GM12864 (cell line): Measurements from ENCODE around the gene DSCAML1.

ENCODE experiments used
- DNase-seq: peaks from one replicate; pipeline ENCODE4 v3.0.0-alpha.2; 2011; ENCODE audit warnings: low read depth
- H3K4me3 ChIP-seq: 2 replicates; pipeline ENCODE4 v1.5.1; 2011; ENCODE audit warnings: mild to moderate bottlenecking, low read depth, low read length, control low read depth
- CTCF ChIP-seq: IDR thresholded peaks from 2 replicates; pipeline ENCODE4 v1.5.1; 2011; ENCODE audit warnings: low read depth, mild to moderate bottlenecking, moderate library complexity, low read length, control low read depth, inconsistent platforms; ENCODE audit errors: missing control alignments

The DSCAML1 gene

GRCh38 chr11:117747892-117748291 is 49.1 kb downstream of the DSCAML1 start:
- H3K4me3 ChIP-seq, result no peak overlapping the region
- TF ChIP-seq CTCF, result no peak
- no peak for DNase-seq

DNA sequence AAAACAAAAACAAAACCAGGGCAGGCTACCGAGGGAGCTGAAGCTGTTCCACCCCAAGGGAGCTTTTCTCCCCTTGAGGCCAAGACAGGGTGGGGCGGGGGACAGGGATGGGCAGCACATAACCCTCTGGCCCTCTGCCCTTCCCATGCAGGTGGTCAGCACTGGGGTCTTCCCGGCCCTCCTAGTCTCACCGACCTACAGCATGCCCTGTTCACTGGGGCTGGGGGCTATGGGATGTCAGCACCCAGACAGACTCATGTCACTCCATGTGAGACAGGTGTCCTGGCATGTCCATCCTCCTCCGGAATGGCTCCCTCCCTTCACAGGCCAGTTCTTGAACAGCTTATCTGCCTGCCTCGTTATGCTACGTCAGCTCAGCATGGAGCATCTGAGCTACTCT is 51.7 kb downstream of the DSCAML1 start:
- TF ChIP-seq CTCF, result no peak
- DNase-seq, result no peak
- no peak overlapping the region for H3K4me3 ChIP-seq

GRCh38 chr11:117744471-117745150 is 52.4 kb downstream of the DSCAML1 start:
- H3K4me3 ChIP-seq, result no peak overlapping the region
- DNase-seq, result no peak
- TF ChIP-seq CTCF, result no peak

DNA sequence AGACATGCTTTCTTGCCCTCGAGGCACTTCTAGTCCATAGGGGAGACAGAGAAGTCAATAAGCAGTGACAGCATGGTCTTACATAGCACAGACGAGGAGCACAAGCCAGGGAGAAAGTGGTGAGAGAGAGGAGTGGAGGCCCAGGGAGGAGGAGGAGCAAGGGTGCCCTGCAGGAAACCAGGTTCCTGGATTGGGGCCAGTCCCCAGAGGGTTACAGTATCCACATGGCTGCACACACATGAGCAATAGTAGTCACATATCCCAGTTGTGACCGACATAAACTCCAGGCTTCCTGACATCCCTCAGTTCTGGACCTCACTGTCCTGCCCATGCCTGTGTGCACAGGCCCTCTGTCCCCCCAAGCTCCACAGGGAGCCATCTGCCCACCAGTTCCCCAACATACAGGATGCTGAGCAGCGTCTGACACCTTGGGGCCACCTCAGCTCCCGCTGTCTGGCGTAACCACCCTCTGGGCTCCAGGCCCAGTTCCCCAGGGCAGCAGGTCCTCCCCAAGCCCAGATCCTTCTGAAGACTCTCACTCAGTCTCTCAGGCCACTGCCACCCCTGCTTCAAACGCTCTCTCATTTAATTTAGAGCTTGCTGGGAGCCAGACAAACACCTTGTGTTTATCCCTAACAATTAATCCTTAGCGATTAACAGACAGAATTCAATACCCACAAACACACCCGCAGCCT is 53.7 kb downstream of the DSCAML1 start:
- no peak for DNase-seq
- no peak for TF ChIP-seq CTCF
- H3K4me3 ChIP-seq, result no peak overlapping the region

DNA sequence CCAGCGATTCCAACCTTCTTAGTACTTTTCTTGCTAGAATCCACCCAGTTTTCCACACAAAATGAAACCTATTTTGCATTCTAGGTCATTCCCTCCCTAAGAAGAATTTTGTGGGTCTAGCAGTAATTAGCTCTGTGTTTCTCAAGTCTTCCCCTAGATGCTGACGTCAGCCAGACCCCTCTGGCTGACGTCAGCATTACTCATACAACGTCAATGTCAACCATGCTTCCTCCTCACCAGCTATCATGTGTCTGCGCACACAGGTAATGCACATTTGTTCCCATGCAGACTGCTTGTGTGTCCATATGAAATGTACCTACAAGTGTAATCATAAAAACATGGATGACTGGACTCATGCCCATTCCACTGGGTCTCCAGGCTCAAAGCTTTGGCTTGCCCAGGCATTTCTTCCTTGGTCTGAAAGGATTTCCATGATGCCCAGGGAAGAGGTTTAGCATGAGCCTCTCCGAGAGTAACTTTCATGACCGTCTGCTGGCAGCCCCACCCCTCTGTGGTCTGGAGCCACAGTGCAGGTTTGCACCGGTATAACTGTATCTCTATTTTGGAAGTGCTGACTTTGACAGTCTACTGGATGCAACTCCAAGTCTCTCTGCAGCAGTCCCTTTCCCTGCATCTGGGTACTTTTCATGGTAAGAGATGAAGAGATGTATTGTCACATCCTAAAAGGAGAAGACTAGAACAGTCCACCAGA is 58.6 kb downstream of the DSCAML1 start:
- no peak for DNase-seq

DNA sequence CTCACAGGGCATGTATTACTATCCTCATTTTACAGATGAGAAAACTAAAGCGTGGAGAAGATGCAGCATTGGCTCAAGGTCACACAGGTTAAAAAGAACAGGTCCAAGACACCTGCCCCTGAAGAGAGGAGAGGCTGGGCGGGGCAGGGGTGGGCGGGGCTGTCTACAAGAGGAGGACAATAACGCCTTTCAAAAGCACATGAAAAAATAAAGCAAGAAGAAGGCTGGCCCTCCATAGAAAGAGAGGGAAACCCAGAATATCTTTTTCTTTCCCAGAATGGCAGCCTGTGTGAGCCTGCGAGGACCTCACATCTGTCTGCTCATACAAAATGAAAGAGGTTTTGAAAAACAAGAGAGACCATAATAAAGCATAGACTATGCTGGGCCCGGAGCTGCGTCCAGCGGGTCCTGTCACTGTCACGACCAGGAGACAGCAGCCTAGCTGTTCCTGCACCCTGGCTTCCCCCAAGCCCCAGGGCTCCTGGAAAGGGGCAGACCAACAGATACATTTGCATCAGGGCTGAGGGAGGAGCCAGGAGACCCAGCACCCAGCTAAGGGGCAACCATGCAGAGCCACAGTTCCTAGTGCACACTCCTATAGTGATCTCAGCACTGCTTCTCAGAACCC is 61.6 kb downstream of the DSCAML1 start:
- TF ChIP-seq CTCF, result no peak
- DNase-seq, result no peak
- no peak overlapping the region for H3K4me3 ChIP-seq

More for the DNA sequence above, 58.6 kb downstream of the DSCAML1 start:
- TF ChIP-seq CTCF, result no peak
- H3K4me3 ChIP-seq, result no peak overlapping the region
